Common myeloid progenitor, CD34-positive (primary cell): Measurements from ENCODE around the gene SORCS3. TPM values are rescaled to one million over a fixed set of nuclear protein-coding genes. Genes with fewer than 3 reads are reported as not detected.

ENCODE experiments used
- CTCF ChIA-PET: fragments of 350-600 bp; sonication (Branson Sonifier 250); formaldehyde crosslinking; loops from one replicate; lab custom pipeline; 2021; ENCODE audit warnings: antibody characterized with exemption; lab: Charles Lee
- POLR2A ChIA-PET: fragments of 350-600 bp; sonication (Branson Sonifier 250); formaldehyde crosslinking; loops from one replicate; lab custom pipeline; 2021; ENCODE audit warnings: antibody characterized with exemption; lab: Charles Lee
- DNase-seq, 3 donors: peaks; one replicate each; pipeline versions ENCODE4 v3.0.0 to v3.0.0-alpha.2; 2013
- H3K27ac ChIP-seq, 2 experiments: 1 replicate in 1 of 2; 2 replicates in 1 of 2; pipeline ENCODE4 v1.7.0; 2013; ENCODE audit warnings: inconsistent platforms in 2 of 2, low read length in 2 of 2, mild to moderate bottlenecking in 2 of 2, low read depth in 1 of 2, moderate library complexity in 1 of 2; ENCODE audit not compliant: severe bottlenecking in 2 of 2, insufficient read depth in 1 of 2, poor library complexity in 1 of 2
- H3K27me3 ChIP-seq, 5 experiments: replicated peaks in 2 of 5; 1 replicate in 3 of 5; 2 replicates in 2 of 5; pipeline versions ENCODE4 v1.6.1 to v1.7.0; 2013; ENCODE audit warnings: low read length in 4 of 5, mild to moderate bottlenecking in 2 of 5, moderate library complexity in 2 of 5, inconsistent platforms in 1 of 5; ENCODE audit not compliant: insufficient read depth in 5 of 5, control insufficient read depth in 4 of 5
- H3K36me3 ChIP-seq, 4 experiments: 1 replicate in 2 of 4; 2 replicates in 2 of 4; pipeline versions ENCODE4 v1.6.1 to v1.7.0; 2013; ENCODE audit warnings: low read length in 3 of 4, control low read depth in 1 of 4, mild to moderate bottlenecking in 1 of 4; ENCODE audit not compliant: control insufficient read depth in 4 of 4, insufficient read depth in 4 of 4
- H3K4me1 ChIP-seq, 4 experiments: 1 replicate in 3 of 4; 2 replicates in 1 of 4; pipeline versions ENCODE4 v1.6.1 to v1.7.1; 2013; ENCODE audit warnings: low read length in 3 of 4, mild to moderate bottlenecking in 3 of 4, control low read depth in 1 of 4, inconsistent platforms in 1 of 4, moderate library complexity in 1 of 4; ENCODE audit not compliant: control insufficient read depth in 4 of 4, insufficient read depth in 4 of 4; ENCODE audit errors: control extremely low read depth in 1 of 4
- H3K4me3 ChIP-seq, 7 experiments: 1 replicate in 4 of 7; 2 replicates in 3 of 7; pipeline versions ENCODE4 v1.5.1 to v1.7.0; 2013; ENCODE audit warnings: mild to moderate bottlenecking in 7 of 7, low read length in 6 of 7, moderate library complexity in 6 of 7, inconsistent platforms in 2 of 7, low read depth in 2 of 7, control low read depth in 1 of 7; ENCODE audit not compliant: insufficient read depth in 4 of 7, control insufficient read depth in 1 of 7; ENCODE audit errors: extremely low read depth in 1 of 7
- H3K9me3 ChIP-seq, 5 experiments: 1 replicate in 4 of 5; 2 replicates in 1 of 5; pipeline versions ENCODE4 v1.6.1 to v1.7.1; 2013; ENCODE audit warnings: low read length in 4 of 5, mild to moderate bottlenecking in 2 of 5, inconsistent platforms in 1 of 5, low read depth in 1 of 5, moderate library complexity in 1 of 5; ENCODE audit not compliant: control insufficient read depth in 4 of 5, insufficient read depth in 2 of 5; ENCODE audit errors: control extremely low read depth in 1 of 5
- WGBS: methylation state at CpG from one replicate; pipeline ENCODE4 v1.1.5; 2013; ENCODE audit not compliant: insufficient coverage; 5-methylcytosine and 5-hydroxymethylcytosine counted together
- polyA plus RNA-seq: library from polyadenylated mRNA; unstranded; fragments of 120-200 nt; gene quantifications from one replicate; pipeline ENCODE4 v1.2.1, GENCODE V29; 2013

Gene SORCS3
- polyA plus RNA-seq: not detected

DNA sequence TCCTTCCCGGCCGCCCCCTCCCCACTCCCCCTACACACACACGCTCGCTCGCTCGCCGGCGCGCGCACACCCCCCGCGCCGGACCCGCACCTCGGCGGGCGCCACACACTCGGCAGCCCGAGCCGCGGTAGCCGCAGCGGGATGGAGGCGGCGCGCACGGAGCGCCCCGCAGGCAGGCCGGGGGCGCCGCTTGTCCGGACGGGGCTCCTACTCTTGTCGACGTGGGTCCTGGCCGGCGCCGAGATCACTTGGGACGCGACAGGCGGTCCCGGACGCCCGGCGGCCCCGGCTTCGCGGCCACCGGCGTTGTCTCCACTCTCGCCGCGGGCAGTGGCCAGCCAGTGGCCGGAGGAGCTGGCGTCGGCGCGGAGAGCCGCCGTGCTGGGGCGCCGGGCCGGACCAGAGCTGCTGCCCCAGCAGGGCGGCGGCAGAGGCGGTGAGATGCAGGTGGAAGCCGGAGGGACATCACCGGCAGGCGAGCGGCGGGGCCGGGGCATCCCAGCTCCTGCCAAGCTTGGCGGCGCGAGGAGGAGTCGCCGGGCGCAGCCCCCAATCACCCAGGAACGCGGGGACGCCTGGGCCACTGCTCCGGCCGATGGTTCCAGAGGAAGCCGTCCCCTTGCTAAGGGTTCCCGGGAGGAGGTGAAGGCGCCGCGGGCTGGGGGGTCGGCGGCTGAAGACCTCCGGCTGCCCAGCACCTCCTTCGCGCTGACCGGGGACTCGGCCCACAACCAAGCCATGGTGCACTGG is at the start of gene SORCS3:
SORCS3 (plus strand) TSS at position 104 of the 750 bp plus-strand sequence.
- CTCF ChIA-PET: no interaction called here
- Histone ChIP-seq H3K4me3 (peak within 1 kb of the TSS in 6 of 7 experiments; percentile 1 to 61 (median 36)), H3K9me3 (peaks cover 0 to 4% (median 0%) of the 10 kb centered on the region in 5 experiments), H3K4me1 (peaks cover 0 to 39% (median 19%) of the 10 kb centered on the region in 4 experiments), H3K36me3 (no peaks in the 10 kb centered on the region), H3K27me3 (peaks cover 10 to 98% (median 42%) of the 10 kb centered on the region in 5 experiments), H3K27ac (no peak within 1 kb of the TSS)
- POLR2A ChIA-PET: no interaction called here
- DNase-seq: peak in 1 of 3 donors; percentile 10
- WGBS: under 1% methylated on average over 81 of the region's 96 CpGs

DNA sequence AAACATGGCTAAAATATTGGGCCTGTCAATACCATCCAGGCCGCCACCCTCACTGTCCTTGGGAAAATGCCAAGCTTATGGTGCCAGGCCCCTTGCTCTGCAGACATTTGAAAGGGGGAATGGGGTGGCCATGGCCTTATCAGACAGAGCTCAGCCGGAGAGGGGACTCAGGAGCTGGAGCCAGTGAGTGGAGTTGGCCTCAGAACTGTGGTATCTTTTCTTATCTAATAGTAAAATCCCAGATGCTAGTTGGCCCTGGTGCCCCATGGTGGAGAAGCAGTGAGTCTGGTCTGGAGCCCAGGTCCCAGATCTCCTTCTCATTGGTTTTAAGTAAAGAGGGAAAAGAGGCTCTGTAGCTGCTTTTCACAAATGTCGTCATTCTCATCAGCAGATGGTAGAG is 49.6 kb upstream of the SORCS3 start:
- H3K36me3 ChIP-seq: no peaks in the 10 kb centered on the region
- H3K9me3 ChIP-seq: peaks cover 0 to 4% (median 0%) of the 10 kb centered on the region in 5 experiments
- peaks cover 0 to 2% (median 0%) of the 10 kb centered on the region in 5 experiments for H3K27me3 ChIP-seq
- H3K4me1 ChIP-seq: no peaks in the 10 kb centered on the region
- H3K4me3 ChIP-seq: no peak overlapping the region
- 90% methylated on average over 2 of the region's 3 CpGs for WGBS
- POLR2A ChIA-PET: interaction anchor here (0.6 kb wide), 1 partner anchor 227 kb away, joined by 3 read pairs; no protein-coding TSS in a partner anchor
- CTCF ChIA-PET: interaction anchor here (1.1 to 1.8 kb wide), 3 partner anchors 9 to 185 kb away, joined by 4 to 6 read pairs (median 6); no protein-coding TSS in a partner anchor
- no peak for DNase-seq
- no peak overlapping the region for H3K27ac ChIP-seq

DNA sequence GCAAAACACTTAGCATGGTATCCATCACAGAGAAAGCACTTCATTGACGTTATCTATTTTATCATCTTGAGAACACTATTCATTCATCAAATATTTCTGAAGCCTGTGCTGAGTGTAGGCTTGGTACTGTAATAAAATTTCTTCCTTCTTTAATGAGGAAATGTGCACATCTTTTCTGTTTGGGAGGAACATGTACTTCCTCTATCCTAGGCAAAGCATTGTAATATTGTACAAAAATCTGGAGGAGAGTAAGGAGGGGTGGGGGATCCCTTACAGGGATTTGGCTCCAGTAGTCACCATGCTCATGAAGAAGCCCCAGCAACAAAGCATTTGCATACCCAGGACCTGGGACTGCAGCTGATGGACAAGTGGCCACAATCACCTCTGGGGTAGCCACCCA is 39.9 kb upstream of the SORCS3 start:
- peaks cover 0 to 6% (median 0%) of the 10 kb centered on the region in 5 experiments for H3K27me3 ChIP-seq
- no peaks in the 10 kb centered on the region for H3K36me3 ChIP-seq
- ChIA-PET CTCF (no interaction called here), POLR2A (no interaction called here)
- WGBS: no CpG with 5 or more reads among the region's 1 CpG
- H3K4me1 ChIP-seq: no peaks in the 10 kb centered on the region
- H3K4me3 ChIP-seq: no peak overlapping the region
- DNase-seq: no peak
- no peak overlapping the region for H3K27ac ChIP-seq
- peaks cover 0 to 2% (median 0%) of the 10 kb centered on the region in 5 experiments for H3K9me3 ChIP-seq

DNA sequence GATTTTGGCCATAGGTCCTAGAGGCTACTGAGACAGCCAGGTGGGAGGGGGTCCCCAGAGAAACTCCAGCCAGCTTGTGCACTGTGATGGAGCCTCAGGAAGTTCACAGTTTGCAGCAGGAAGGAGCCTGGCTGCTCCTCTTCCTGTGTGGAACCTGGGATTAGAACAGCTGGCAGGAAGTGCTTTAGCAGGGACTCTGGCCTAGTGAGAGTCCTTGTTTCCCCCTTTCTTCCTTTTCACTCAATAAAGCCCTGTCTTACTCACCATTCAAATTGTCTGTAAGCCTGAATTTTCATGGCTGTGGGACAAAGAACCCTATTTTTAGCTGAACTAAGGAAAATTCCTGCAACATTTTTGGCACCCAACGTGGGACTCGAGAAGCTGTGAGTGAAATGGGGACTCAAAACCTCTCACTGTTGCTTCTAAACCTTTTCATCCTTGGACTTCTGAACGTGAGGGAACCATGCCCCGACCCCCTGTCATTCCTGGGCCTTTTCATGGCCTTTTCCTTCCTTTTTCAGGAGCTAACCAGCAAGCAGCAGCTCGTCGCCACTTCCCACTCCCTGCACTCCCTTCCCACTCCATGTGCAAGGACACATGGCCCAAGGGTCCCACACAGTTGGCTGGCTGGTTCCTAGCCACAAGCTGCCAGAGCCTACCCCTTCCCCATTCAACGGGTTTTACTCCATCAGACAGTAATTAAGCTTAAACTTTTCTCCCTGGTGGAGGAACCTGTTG is 32.8 kb upstream of the SORCS3 start:
- Histone ChIP-seq H3K27ac (no peak overlapping the region), H3K4me1 (peaks cover 0 to 3% (median 0%) of the 10 kb centered on the region in 4 experiments), H3K4me3 (no peak overlapping the region), H3K9me3 (peaks cover 0 to 24% (median 4%) of the 10 kb centered on the region in 5 experiments), H3K36me3 (no peaks in the 10 kb centered on the region), H3K27me3 (peaks cover 0 to 3% (median 0%) of the 10 kb centered on the region in 5 experiments)
- DNase-seq: no peak
- ChIA-PET POLR2A (no interaction called here), CTCF (interaction anchor here (0.8 to 1.3 kb wide), 3 partner anchors 28 to 202 kb away, joined by 3 to 8 read pairs (median 3); no protein-coding TSS in a partner anchor)
- WGBS: 91% methylated on average over 6 of the region's 7 CpGs

DNA sequence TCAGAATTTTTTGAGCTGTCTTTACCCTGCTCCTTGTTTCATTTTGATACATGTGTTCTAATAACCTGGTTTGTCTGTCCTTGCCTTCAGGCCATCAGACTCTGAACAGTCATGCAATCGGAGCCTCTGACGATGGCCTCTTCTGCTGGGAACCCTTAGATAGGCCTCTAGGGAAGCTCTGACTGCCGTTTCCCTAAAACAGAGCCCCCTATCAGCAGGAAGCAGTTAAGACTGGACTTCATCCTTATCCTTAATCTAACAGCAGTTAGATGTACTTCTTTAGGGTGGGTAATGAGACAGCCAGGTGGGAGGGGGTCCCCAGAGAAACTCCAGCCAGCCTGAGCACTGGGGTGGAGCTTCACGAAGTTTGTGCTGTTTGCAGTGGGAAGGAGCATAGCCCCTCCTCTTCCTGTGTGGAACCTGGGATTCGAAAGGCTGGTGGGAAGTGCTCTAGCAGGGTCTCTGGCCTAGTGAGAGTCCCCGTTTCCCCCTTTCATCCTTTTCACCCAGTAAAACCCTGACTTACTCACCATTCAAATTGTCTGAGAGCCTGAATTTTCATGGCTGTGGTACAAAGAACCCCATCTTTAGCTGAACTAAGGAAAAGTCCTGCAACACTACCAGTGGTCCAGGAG is 28.4 kb upstream of the SORCS3 start:
- Histone ChIP-seq H3K36me3 (no peaks in the 10 kb centered on the region), H3K27ac (no peak overlapping the region), H3K27me3 (peaks cover 0 to 2% (median 0%) of the 10 kb centered on the region in 5 experiments), H3K4me1 (peaks cover 0 to 3% (median 0%) of the 10 kb centered on the region in 4 experiments), H3K4me3 (no peak overlapping the region), H3K9me3 (peaks cover 0 to 22% (median 4%) of the 10 kb centered on the region in 5 experiments)
- ChIA-PET POLR2A (no interaction called here), CTCF (interaction anchor here (1.3 to 4.2 kb wide), 4 partner anchors 12 to 214 kb away, joined by 3 to 26 read pairs (median 4); no protein-coding TSS in a partner anchor)
- WGBS: 24% methylated on average over 3 of the region's 6 CpGs
- DNase-seq: peak; percentile 26 to 63 (median 54)

DNA sequence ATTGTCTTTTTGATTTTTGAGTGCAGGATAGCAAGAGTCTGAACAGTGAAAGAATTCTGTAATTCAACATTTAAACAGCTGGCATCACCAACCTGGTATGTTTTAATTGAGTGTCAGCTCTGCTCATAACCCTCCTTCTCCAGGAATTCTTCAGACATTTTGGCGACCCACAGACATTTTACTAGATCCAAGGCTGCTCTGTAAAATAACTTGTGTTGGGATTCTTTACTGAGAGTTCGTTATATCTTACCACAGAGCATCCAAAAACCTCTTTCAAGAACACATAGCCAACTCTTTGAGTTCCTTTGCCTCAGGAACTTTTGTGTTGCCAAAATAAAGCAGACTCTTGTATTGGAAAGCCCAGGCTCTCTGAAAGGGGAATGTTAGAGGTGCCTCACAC is 27.7 kb upstream of the SORCS3 start:
- WGBS: no CpG with 5 or more reads among the region's 2 CpGs
- ChIA-PET POLR2A (no interaction called here), CTCF (interaction anchor here (1.3 to 4.2 kb wide), 5 partner anchors 9 to 214 kb away, joined by 3 to 26 read pairs (median 5); no protein-coding TSS in a partner anchor)
- Histone ChIP-seq H3K27ac (no peak overlapping the region), H3K36me3 (no peaks in the 10 kb centered on the region), H3K4me1 (peaks cover 0 to 3% (median 0%) of the 10 kb centered on the region in 4 experiments), H3K9me3 (peaks cover 0 to 15% (median 2%) of the 10 kb centered on the region in 5 experiments), H3K4me3 (no peak overlapping the region), H3K27me3 (peaks cover 0 to 2% (median 0%) of the 10 kb centered on the region in 5 experiments)
- no peak for DNase-seq
